ENCODE measurements around the gene FBXL20.

FBXL20 gene

DNA sequence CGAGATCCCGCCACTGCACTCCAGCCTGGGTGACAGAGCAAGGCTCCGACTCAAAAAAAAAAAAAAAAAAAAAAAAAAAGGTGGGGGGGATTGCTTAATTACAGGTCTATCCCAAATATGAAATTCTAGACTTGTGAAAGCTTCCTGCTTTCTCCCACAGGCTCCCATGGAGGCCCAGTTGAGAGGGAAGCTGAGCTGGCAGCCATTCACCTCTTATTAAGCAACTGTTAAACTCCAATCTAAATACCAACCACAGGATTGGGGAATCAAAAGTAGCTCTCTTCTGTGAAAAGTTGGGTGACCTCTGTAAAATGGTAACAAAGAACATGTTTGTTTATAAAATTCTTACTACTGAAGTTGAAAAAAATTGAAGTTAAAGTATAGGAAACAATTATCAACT is 129.9 kb downstream of the FBXL20 start:
- no peaks in the 10 kb centered on the region for H3K9me3 ChIP-seq (ENCODE audit: insufficient read depth, low read depth, low read length)
- no peaks in the 10 kb centered on the region for H4K20me1 ChIP-seq (ENCODE audit: insufficient read depth, low read length, poor library complexity, severe bottlenecking)
- H3K9ac ChIP-seq (ENCODE audit: low read depth, low read length, poor library complexity, severe bottlenecking) = no peak overlapping the region
- TF ChIP-seq EZH2phosphoT487 (IDR thresholded peaks at IDR 0.05; ENCODE audit: borderline replicate concordance) (no peak), CTCF (conservative IDR thresholded peaks at IDR 0.05; ENCODE audit: low read length) (no peak)
- no peak overlapping the region for H3K4me2 ChIP-seq (ENCODE audit: low read depth, low read length, poor library complexity, severe bottlenecking)
- H3F3A ChIP-seq (ENCODE audit: low read depth) = no peaks in the 10 kb centered on the region
- no peak overlapping the region for H2AFZ ChIP-seq (ENCODE audit: low read length)
- H3K4me1 ChIP-seq (ENCODE audit: insufficient read depth, low read length, poor library complexity, severe bottlenecking) = no peaks in the 10 kb centered on the region
- H3K36me3 ChIP-seq (ENCODE audit: insufficient read depth, low read length) = peaks cover 21% of the 10 kb centered on the region; the same call in 1 of the 2 replicates
- H3K79me2 ChIP-seq (ENCODE audit: insufficient read depth, low read length) = no peaks in the 10 kb centered on the region
- no peaks in the 10 kb centered on the region for H3K9me2 ChIP-seq (replicated peaks; ENCODE audit: low read depth, low read length)
- H3K4me3 ChIP-seq (ENCODE audit: low read length, poor library complexity, severe bottlenecking) = no peak overlapping the region
- H3K27me3 ChIP-seq (ENCODE audit: insufficient read depth, low read length, poor library complexity, severe bottlenecking) = no peaks in the 10 kb centered on the region

GRCh38 chr17:39270923-39271322 is 130.5 kb downstream of the FBXL20 start:
- Histone ChIP-seq H4K20me1 (ENCODE audit: insufficient read depth, low read length, poor library complexity, severe bottlenecking) (no peaks in the 10 kb centered on the region), H3K27me3 (ENCODE audit: insufficient read depth, low read length, poor library complexity, severe bottlenecking) (no peaks in the 10 kb centered on the region), H3F3A (ENCODE audit: low read depth) (no peaks in the 10 kb centered on the region), H3K36me3 (ENCODE audit: insufficient read depth, low read length) (peaks cover 21% of the 10 kb centered on the region; the same call in 1 of the 2 replicates), H3K79me2 (ENCODE audit: insufficient read depth, low read length) (no peaks in the 10 kb centered on the region), H3K4me3 (ENCODE audit: low read length, poor library complexity, severe bottlenecking) (no peak overlapping the region), H3K4me1 (ENCODE audit: insufficient read depth, low read length, poor library complexity, severe bottlenecking) (no peaks in the 10 kb centered on the region), H3K4me2 (ENCODE audit: low read depth, low read length, poor library complexity, severe bottlenecking) (no peak overlapping the region), H2AFZ (ENCODE audit: low read length) (no peak overlapping the region), H3K9ac (ENCODE audit: low read depth, low read length, poor library complexity, severe bottlenecking) (no peak overlapping the region), H3K9me3 (ENCODE audit: insufficient read depth, low read depth, low read length) (no peaks in the 10 kb centered on the region), H3K9me2 (replicated peaks; ENCODE audit: low read depth, low read length) (no peaks in the 10 kb centered on the region)
- no peak for TF ChIP-seq EZH2phosphoT487 (IDR thresholded peaks at IDR 0.05; ENCODE audit: borderline replicate concordance)
- peak; percentile 46 for TF ChIP-seq CTCF (conservative IDR thresholded peaks at IDR 0.05; ENCODE audit: low read length)

DNA sequence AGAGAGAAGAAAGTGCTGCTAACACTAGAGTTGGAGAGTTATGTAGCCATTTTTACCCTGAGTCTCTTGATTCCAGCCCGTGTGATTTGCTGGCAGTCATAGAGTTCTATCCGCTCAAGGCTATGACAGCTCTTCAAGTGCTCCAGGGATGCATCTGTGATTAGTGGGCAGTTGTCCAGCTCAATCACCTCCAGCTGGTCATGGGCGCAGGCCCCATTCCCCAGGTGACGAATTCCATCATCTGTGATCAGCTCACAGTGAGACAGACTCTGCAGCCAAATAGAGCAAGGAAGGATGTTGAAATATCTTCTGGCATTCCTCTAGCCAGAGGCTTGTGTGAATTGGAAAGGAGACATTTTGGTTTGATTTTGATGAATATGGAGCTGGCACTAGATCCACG is 137.3 kb downstream of the FBXL20 start:
- Histone ChIP-seq H3K4me3 (ENCODE audit: low read length, poor library complexity, severe bottlenecking) (no peak overlapping the region), H3K9me2 (replicated peaks; ENCODE audit: low read depth, low read length) (no peaks in the 10 kb centered on the region), H3K4me2 (ENCODE audit: low read depth, low read length, poor library complexity, severe bottlenecking) (no peak overlapping the region), H3K9me3 (ENCODE audit: insufficient read depth, low read depth, low read length) (no peaks in the 10 kb centered on the region), H3K27me3 (ENCODE audit: insufficient read depth, low read length, poor library complexity, severe bottlenecking) (no peaks in the 10 kb centered on the region), H2AFZ (ENCODE audit: low read length) (no peak overlapping the region), H3K9ac (ENCODE audit: low read depth, low read length, poor library complexity, severe bottlenecking) (no peak overlapping the region), H3K4me1 (ENCODE audit: insufficient read depth, low read length, poor library complexity, severe bottlenecking) (no peaks in the 10 kb centered on the region), H3K36me3 (ENCODE audit: insufficient read depth, low read length) (peaks cover 25% of the 10 kb centered on the region; the same call in 1 of the 2 replicates), H3F3A (ENCODE audit: low read depth) (no peaks in the 10 kb centered on the region), H3K79me2 (ENCODE audit: insufficient read depth, low read length) (no peaks in the 10 kb centered on the region), H4K20me1 (ENCODE audit: insufficient read depth, low read length, poor library complexity, severe bottlenecking) (no peaks in the 10 kb centered on the region)
- TF ChIP-seq CTCF (conservative IDR thresholded peaks at IDR 0.05; ENCODE audit: low read length) (no peak), EZH2phosphoT487 (IDR thresholded peaks at IDR 0.05; ENCODE audit: borderline replicate concordance) (no peak)

Measured in Loucy (cell line).